HUES64 (cell line): ENCODE results near the gene S100A10. TPM values are rescaled to one million over a fixed set of nuclear protein-coding genes. Genes with fewer than 3 reads are reported as not detected.

Experiments
- H3K27ac ChIP-seq: 2 replicates; pipeline ENCODE4 v1.7.0; 2013; ENCODE audit warnings: low read depth, low read length, inconsistent platforms
- H3K27me3 ChIP-seq: 2 replicates; pipeline ENCODE4 v1.6.1; 2013; ENCODE audit warnings: mild to moderate bottlenecking, low read length; ENCODE audit not compliant: insufficient read depth
- H3K36me3 ChIP-seq: 2 replicates; pipeline ENCODE4 v1.6.1; 2013; ENCODE audit warnings: mild to moderate bottlenecking, low read length; ENCODE audit not compliant: insufficient read depth
- H3K4me1 ChIP-seq: 2 replicates; pipeline ENCODE4 v1.6.1; 2013; ENCODE audit warnings: mild to moderate bottlenecking, low read length, moderate library complexity; ENCODE audit not compliant: insufficient read depth
- H3K4me3 ChIP-seq: 2 replicates; pipeline ENCODE4 v1.5.1; 2013; ENCODE audit warnings: mild to moderate bottlenecking, low read length, moderate library complexity
- H3K9ac ChIP-seq: 2 replicates; pipeline ENCODE4 v1.6.1; 2013; ENCODE audit warnings: mild to moderate bottlenecking, low read depth, low read length
- H3K9me3 ChIP-seq: 2 replicates; pipeline ENCODE4 v1.6.1; 2013; ENCODE audit warnings: low read depth, low read length; ENCODE audit not compliant: insufficient read depth
- WGBS: fragments of 150-250, 120-280 bp; methylation state at CpG from one replicate; pipeline ENCODE4 v1.1.7; 2013; ENCODE audit warnings: missing lambda C conversion rate; 5-methylcytosine and 5-hydroxymethylcytosine counted together
- polyA plus RNA-seq, 2 experiments: library from polyadenylated mRNA; stranded (reverse); fragments of 50-300 nt; gene quantifications; one replicate each; pipeline ENCODE4 v1.2.3, GENCODE V29; 2013

Gene S100A10, protein sequence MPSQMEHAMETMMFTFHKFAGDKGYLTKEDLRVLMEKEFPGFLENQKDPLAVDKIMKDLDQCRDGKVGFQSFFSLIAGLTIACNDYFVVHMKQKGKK
- polyA plus RNA-seq (2013, experiment 1 of 2) = 105 TPM
- polyA plus RNA-seq (2013, experiment 2 of 2) = 117 TPM

DNA sequence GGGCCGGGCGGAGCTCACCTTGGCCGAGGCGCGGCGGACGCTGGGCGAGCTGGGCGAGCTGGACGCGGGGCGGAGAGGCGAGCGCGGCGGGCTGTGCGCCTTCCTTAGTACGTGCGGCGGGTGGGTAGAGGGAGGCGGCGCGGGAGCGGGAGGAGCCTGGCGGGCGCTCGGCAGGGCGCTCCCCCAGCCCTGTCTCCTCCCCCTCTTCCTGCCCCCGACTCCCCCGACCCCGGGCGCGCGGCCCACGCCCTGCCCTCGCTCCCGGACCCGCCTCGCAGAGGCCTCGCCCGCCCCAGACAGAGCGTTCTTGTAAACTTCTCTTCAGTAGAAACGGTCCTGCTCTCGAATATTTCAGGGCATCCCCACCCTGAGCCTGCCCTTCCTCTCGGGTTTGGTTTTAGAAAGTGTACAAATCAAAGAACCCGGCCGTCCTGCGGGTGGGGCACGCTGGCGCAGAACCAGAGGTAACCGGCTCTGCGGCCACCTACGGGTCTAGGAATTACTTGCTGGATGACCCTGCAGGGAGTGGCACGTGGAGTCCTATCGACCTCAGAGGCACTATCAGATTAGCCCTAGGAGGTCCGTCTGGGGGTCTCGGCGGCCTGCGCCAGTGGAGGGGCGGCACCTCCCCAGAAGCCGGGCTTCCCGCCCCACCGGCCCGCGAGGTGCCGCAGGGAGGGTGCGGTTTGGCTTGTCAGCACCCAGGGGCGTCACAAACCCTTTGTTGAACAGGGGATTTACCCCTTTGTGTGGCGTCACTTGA lies at the start of gene S100A10:
S100A10 (minus strand) TSS at position 126 of the 763 bp plus-strand sequence. CDS start 7,629 bp downstream, outside the sequence.
- Histone ChIP-seq H3K36me3 (no peaks in the 10 kb centered on the region), H3K9me3 (no peaks in the 10 kb centered on the region), H3K27me3 (peaks cover 32% of the 10 kb centered on the region), H3K9ac (peak within 1 kb of the TSS; percentile 90), H3K27ac (peak within 1 kb of the TSS; percentile 70), H3K4me3 (peak within 1 kb of the TSS; percentile 92), H3K4me1 (peaks cover 45% of the 10 kb centered on the region)
- 1% methylated on average over 68 of the region's 69 CpGs for WGBS

DNA sequence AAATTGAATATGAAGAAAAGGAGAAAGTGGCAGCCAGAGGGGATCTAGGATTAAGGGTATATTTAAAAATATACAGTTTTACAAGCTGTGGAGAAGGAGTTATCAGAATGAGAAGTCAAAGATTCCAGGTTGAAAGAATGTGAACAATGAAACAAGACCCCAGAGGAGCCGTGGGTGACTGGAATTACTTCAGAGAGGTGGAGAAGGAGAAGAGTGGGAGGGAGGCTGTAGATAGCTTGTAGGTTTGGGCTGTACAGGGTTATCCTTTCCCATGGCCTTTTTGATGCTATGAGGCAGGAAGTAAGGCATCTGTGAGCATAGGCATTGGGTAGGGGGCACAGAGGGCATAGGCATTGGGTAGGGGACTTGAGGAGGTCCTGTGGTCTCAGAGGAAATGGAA lies 48.4 kb upstream of the S100A10 start:
- Histone ChIP-seq H3K9me3 (no peaks in the 10 kb centered on the region), H3K4me1 (peaks cover 23% of the 10 kb centered on the region), H3K4me3 (no peak overlapping the region), H3K27me3 (peaks cover 31% of the 10 kb centered on the region), H3K9ac (no peak overlapping the region), H3K27ac (no peak overlapping the region), H3K36me3 (no peaks in the 10 kb centered on the region)
- WGBS = 87% methylated on average over 1 of the region's 1 CpG

DNA sequence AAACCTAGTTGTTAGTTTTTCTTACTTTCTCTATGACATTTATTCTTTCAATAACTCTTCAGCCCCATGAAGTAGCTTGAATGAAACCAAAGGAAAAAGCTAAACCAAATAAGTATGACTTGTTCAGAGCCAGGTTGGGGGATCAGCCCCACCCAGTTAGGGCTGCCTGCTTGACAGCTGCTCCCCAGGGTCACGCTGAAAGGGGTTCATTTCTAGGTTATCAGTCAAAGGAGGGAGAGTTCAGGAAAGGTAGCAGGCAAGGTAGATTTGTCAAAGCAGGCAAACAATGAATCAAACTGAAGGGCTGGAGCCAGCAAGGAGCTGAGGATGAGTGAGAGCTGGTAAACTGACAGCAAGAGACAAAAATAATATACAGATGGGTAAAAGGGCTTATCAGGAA lies 46.2 kb upstream of the S100A10 start:
- Histone ChIP-seq H3K4me3 (no peak overlapping the region), H3K36me3 (no peaks in the 10 kb centered on the region), H3K27me3 (peaks cover 31% of the 10 kb centered on the region), H3K27ac (no peak overlapping the region), H3K9ac (no peak overlapping the region), H3K4me1 (peaks cover 26% of the 10 kb centered on the region), H3K9me3 (no peaks in the 10 kb centered on the region)
- WGBS = 83% methylated on average over 1 of the region's 1 CpG

DNA sequence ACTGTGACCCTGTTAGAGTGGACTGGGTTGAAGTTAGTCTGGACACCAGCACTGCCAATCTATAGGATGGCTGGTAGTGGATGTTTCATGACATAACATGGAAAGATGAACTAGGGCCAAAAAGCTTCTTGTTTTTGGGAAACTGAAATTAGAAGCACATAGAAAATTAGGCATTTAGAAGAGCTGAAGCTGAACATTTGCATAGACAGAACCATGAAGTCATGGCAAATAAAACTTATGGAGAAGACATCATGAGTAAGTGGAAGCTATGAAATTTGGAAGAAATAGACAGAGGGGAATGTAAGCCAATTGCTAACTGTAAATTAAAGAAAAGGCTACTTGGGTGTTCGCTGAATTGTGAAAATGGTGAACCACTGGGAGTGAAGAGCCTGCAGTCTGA lies 45.8 kb upstream of the S100A10 start:
- H3K4me3 ChIP-seq = no peak overlapping the region
- no peak overlapping the region for H3K9ac ChIP-seq
- no peaks in the 10 kb centered on the region for H3K9me3 ChIP-seq
- WGBS = 93% methylated on average over 1 of the region's 1 CpG
- no peaks in the 10 kb centered on the region for H3K36me3 ChIP-seq
- H3K27ac ChIP-seq = no peak overlapping the region
- H3K27me3 ChIP-seq = peaks cover 31% of the 10 kb centered on the region
- peaks cover 25% of the 10 kb centered on the region for H3K4me1 ChIP-seq

DNA sequence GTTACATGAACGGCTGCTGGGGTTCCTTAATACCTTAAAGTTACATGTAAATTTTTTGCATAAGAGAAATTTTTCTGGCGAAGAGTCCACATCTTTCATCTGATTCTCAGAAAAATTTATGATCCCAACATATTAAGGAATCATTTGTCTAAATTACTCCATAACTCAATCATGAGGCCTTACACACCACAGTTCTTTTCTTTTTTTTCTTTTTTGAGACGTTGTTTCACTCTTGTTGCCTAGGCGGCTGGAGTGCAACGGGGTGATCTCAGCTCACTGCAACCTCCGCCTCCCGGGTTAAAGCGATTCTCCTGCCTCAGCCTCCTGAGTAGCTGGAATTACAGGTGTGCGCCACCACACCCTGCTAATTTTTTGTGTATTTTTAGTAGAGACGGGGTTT lies 45.2 kb upstream of the S100A10 start:
- peaks cover 31% of the 10 kb centered on the region for H3K27me3 ChIP-seq
- peaks cover 25% of the 10 kb centered on the region for H3K4me1 ChIP-seq
- H3K9ac ChIP-seq = no peak overlapping the region
- H3K27ac ChIP-seq = no peak overlapping the region
- H3K36me3 ChIP-seq = peaks cover 4% of the 10 kb centered on the region; the same call in 1 of the 2 replicates
- no peaks in the 10 kb centered on the region for H3K9me3 ChIP-seq
- 92% methylated on average over 10 of the region's 10 CpGs for WGBS
- no peak overlapping the region for H3K4me3 ChIP-seq

DNA sequence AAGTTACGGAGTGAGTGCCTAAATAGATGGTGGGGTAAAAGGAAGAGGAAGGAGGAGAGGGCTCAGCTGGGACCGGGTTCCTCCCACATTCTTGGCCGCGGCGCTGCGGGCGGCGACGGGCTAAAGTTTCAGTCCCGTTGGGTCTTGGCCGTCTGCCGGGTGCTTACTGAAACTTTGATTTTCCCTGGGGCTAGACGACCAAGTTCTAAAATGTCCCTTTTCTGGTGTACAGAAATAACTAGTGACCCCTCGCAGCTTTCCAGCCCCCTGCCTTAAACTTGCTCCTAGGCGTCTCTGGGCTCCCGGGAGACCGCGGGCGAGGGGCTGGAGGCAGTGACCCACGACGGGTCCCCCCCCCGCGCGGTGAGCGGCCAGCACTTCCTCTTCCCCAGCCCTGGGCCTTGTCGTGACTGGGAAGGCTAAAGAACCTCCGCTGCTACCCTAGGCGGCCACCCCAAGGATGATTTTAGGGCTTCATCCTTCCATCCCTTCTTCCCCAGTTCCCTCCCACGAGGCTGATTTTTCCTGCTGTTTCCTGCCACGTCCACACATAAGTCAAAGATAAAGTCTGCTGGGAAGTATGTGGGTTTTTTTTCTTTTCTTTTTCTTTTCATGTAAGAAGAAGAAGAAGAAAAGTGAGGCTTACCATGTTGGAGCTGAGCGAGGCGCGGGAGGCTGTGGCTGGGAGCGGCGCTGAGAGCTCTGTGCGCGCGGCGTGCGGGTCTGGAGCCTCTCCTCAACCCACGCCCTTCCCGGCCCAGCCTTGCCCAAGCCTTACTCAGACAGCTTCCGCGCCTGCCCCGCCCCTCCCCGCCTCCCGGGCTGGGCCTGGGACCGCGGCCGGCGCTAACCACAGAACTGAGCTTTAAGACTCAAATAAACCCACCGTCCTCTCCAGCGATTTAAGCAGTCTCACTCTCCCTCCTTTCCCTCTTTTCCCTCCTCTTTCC lies 42.9 kb upstream of the S100A10 start, which contains the start of gene S100A11:
S100A11 (minus strand) TSS at position 738 of the 950 bp plus-strand sequence; CDS start at position 649, 89 bp downstream.
- H3K4me3 ChIP-seq = peak within 1 kb of the TSS; percentile 80
- peak within 1 kb of the TSS; percentile 20; the same call in 1 of the 2 replicates for H3K27ac ChIP-seq
- peaks cover 21% of the 10 kb centered on the region for H3K27me3 ChIP-seq
- H3K36me3 ChIP-seq = peaks cover 28% of the 10 kb centered on the region
- H3K4me1 ChIP-seq = peaks cover 20% of the 10 kb centered on the region
- whole genome bisulfite sequencing = under 1% methylated on average over 52 of the region's 53 CpGs
- peak within 1 kb of the TSS; percentile 68 for H3K9ac ChIP-seq
- H3K9me3 ChIP-seq = no peaks in the 10 kb centered on the region

DNA sequence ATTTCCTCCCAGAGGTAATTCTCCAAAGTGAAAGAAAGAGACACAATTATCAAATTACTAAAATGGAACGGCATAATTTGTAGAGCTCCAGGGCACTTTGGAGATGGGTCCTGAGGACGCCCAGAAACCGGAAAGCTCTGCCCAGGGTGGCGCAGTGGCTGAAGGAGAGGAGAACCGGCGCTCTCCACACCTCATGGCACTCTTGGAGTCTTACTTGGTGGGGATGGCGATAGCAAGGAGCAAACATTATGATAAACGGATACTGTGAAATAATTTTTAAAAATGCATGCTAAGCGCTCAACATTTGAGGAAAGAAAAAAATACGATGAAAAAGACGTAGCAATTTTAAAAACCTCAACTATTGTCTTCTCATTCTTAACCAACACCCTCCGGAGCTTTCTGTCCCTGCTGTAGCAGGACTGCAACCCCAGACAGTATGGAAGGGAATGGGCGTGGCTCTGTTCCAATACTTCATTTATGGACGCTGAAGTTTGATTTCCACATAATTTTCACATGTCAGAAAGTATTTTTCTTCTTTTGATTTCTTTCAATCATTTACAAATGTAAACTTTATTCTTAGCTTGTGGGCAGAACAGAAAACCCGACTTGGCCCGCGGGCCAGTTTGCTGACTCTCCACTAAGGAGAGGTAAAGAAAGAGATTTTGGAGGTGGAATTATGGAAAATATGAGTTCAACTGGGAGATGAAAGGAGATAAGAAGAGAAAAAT lies 42.0 kb upstream of the S100A10 start:
- H3K4me1 ChIP-seq = peaks cover 20% of the 10 kb centered on the region
- WGBS = 7% methylated on average over 17 of the region's 17 CpGs
- peak overlapping the region; percentile 46 for H3K27ac ChIP-seq
- peak overlapping the region; percentile 68 for H3K9ac ChIP-seq
- peak overlapping the region; percentile 80 for H3K4me3 ChIP-seq
- H3K27me3 ChIP-seq = peaks cover 14% of the 10 kb centered on the region
- peaks cover 33% of the 10 kb centered on the region for H3K36me3 ChIP-seq
- no peaks in the 10 kb centered on the region for H3K9me3 ChIP-seq

DNA sequence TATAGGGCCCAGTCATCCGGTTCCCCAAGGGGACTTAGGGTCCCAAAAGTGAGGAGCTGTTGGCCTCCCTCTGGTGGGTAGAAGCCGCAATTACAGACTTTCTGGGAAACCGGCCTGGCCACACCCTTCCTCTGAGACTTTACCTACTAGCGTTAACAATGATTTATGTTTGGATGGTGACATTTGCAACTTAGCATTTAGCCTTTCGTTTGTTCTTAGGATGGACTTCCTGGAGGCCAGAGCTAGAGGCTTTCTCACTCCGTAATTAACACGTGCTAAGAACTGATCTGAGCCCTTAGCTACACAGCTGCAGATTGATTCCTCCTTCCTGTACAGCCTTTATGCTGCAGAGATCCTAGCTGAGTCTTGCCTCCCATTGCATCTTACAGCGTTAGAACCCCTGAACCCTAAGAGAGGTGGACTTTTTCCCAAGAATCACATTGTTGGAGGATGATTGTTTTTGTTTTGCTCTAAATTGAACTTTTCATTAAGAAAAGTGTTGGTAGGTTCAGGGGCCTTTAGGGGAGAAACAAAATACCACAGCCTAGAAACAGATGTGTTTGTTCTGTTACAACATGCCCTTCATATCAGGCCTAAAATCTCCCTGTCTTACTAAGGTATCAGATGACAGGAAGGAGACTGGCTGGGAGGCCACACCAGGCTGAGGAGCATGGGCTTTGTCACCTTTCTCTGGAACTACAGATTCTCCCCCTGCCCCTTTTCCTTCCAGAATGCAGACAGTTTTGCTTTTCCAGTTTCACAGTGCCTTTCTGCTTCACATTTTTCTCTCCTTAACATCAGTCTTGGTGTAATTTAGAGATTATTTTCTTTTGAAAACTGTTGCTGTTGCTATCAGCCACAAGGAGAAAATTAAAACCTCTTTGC lies 41.2 kb upstream of the S100A10 start:
- peaks cover 20% of the 10 kb centered on the region for H3K4me1 ChIP-seq

DNA sequence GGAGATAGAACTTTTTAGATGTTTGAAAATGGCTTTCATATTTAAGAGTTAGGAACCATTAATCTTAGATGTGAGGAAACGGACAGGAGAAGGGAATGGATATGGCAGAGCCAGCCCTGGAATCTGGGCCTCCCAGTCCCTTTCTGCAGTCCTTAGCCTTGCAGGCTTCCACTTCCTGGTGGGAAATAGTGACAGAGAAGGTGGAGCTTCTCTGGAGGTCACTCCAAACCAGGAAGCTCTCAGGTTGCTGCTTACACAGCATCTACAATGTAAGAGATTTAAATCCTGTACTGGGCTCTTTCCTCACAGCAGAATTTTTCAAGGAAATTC lies 40.6 kb upstream of the S100A10 start:
- 55% methylated on average over 1 of the region's 1 CpG for WGBS
- Histone ChIP-seq H3K9ac (no peak overlapping the region), H3K4me3 (peak overlapping the region; percentile 80; the same call in 1 of the 2 replicates), H3K36me3 (peaks cover 36% of the 10 kb centered on the region), H3K9me3 (no peaks in the 10 kb centered on the region), H3K27me3 (peaks cover 4% of the 10 kb centered on the region), H3K27ac (0 out of 2 replicates have a peak overlapping the region, but pooled peaks have one; percentile 6), H3K4me1 (peaks cover 20% of the 10 kb centered on the region)

More for the DNA sequence above, 41.2 kb upstream of the S100A10 start:
- H3K27ac ChIP-seq = peak overlapping the region; percentile 54
- peak overlapping the region; percentile 80 for H3K4me3 ChIP-seq
- whole genome bisulfite sequencing = 12% methylated on average over 6 of the region's 8 CpGs
- H3K27me3 ChIP-seq = peaks cover 6% of the 10 kb centered on the region
- H3K9ac ChIP-seq = peak overlapping the region; percentile 68
- no peaks in the 10 kb centered on the region for H3K9me3 ChIP-seq
- H3K36me3 ChIP-seq = peaks cover 36% of the 10 kb centered on the region

DNA sequence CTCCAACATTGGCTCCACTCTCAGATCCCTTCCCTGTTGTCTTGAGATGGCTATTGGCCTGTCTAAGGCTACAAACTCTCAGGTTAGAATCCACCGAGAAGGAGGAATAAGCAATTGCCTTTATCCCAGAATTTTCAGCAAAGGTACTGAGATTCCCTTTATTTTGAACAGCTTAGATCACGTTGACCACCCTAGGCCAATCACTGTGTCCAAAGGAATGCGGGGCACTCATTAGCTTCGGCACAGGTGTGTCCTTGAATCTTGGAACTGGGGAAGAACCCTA lies 36.2 kb upstream of the S100A10 start:
- peaks cover 9% of the 10 kb centered on the region for H3K4me1 ChIP-seq
- H3K9ac ChIP-seq = no peak overlapping the region
- H3K27me3 ChIP-seq = no peaks in the 10 kb centered on the region
- WGBS = 95% methylated on average over 4 of the region's 4 CpGs
- H3K4me3 ChIP-seq = no peak overlapping the region
- H3K9me3 ChIP-seq = no peaks in the 10 kb centered on the region
- H3K36me3 ChIP-seq = peaks cover 36% of the 10 kb centered on the region
- H3K27ac ChIP-seq = no peak overlapping the region
